GM21717 (cell line): ENCODE measurements around the gene DAB2IP.
"Not testable (repeated sequence)": the region's sequence is repeated elsewhere in the genome, so short reads cannot be mapped to it uniquely, and the experiment has no call there.

Source experiments
- ATAC-seq: cut with Tn5 transposase; IDR thresholded peaks from one replicate; pipeline ENCODE4 v1.9.1; 2021; ENCODE audit warnings: mild to moderate bottlenecking, moderate library complexity; ENCODE audit not compliant: unreplicated experiment

Gene DAB2IP

DNA sequence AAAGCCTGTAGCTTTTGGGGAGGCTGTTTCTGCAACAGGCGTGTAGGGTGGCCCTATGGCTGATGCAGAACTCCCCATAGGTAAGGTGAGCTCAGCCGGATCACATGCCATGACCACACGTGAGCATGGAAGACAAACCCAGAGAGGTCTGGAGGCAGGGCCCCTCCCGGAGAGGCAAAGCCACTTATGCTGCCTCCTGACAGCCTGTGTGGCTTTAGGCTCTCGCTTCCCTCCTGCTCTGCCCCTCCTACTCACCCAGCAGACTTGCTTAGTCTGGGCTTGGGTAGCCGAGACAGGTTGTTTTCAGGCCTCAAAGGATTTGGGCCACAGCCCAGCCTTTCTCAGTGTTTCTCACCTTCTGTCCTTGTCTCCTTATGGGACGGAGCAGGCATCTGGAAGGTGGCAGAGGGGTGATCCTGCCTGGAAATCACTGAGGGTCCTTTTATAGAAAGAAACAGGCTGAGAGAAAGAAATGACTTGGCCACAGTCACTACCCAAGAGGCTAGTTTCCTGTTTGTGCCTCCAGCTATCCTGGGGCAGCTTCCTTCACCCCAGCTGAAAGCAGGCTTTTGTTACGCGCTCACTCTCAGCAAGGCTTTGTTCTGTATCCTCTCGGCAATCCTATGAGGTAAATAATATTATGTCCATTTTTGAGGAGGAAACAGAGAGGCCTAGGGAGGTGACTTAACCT, 89.9 kb downstream of the DAB2IP start:
- ATAC-seq = no peak

DNA sequence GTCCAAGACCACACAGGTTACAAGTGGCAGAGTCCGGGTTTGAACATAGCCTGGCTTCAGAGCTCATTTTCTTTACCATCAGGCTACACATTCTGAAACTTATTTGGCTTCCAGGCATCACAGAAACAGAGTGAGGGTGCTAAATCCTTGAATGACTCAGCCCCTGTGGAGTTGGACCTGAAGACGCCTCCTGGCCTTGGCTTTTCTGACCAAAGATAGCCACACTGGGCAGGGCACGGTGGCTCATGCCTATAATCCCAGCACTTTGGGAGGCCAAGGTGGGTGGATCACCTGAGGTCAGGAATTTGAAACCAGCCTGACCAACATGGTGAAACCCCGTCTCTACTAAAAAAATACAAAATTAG, 90.5 kb downstream of the DAB2IP start:
- not testable (repeated sequence) for ATAC-seq

DNA sequence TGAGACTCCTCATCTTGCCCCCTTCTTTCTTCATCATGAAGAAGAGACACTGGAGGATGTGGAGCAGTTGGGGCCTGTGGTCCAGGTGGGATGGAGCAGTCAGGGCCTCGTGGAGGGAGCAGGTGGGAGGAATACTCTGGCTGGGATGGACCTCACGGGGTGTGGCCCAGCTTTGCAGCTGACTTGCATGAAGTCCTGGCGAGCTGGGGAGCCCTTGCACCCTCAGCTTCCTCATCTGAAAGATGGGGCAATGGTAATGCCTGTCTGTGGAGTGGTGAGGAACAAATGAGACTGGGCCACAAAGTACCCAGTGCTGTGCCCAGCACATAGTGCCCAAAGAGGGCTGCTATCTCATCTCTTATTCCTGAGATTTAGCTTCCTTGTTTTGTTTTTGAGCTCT, 91.5 kb downstream of the DAB2IP start:
- no peak for ATAC-seq

DNA sequence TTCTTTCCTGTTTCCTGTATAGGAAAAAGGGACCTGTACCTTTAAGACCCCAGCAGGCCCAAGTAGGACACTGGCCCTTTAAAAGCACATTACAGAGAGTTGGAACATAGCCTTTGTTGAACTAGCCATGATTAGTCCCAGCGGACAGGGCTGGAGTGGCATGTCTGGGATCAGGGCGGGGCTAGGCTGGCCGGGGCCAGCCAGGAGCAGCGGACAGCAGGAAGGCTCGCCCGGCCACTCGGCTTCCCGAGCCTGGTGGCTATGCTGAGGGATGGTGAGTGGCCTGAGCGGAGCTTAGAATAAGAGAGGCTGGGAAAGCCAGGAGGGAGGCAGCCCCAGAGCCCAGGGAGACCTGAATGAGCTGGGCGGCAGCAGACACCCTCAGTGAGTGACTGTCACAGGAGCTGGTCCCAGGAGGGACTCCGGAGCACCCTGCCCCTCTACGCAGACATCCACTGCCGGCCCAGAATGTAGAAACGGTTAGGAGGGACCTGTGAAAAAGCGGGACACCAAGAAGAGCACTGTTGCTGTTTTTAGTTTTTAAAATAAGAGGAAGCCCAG, 92.1 kb downstream of the DAB2IP start:
- ATAC-seq = no peak

DNA sequence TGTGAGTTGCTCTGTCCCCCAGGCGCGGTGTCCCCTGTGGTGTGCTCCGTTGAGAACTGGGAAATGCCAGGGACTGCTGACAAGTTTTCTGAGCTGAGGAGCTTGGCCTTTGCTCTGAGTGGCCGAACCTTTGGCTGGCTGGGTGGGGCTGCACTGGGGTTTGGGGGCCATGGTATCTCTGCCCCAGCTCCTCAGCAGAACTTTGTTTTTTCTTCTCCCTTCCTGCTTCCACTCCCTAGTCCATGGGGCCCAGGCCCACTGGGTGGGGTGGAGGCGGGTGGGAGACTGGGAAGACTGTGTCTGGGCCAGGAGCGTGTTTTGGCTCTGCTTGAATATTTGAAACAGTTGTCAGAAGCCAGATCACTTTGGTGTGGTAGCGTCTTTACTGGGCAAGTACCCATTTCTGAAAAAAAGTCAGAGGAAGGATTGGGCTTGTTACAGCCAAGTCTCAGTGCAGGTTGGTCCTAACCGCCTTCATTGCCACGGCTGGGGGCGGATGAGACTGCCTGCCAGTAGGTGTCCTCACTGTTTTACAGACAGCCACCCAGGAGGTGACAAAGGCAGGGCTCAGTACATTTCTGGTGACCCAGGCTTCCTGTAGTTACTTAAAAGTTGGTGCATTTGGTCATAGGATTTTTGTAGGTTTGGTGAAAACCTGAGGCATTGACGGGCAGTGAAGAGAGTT, 92.7 kb downstream of the DAB2IP start:
- no peak for ATAC-seq

DNA sequence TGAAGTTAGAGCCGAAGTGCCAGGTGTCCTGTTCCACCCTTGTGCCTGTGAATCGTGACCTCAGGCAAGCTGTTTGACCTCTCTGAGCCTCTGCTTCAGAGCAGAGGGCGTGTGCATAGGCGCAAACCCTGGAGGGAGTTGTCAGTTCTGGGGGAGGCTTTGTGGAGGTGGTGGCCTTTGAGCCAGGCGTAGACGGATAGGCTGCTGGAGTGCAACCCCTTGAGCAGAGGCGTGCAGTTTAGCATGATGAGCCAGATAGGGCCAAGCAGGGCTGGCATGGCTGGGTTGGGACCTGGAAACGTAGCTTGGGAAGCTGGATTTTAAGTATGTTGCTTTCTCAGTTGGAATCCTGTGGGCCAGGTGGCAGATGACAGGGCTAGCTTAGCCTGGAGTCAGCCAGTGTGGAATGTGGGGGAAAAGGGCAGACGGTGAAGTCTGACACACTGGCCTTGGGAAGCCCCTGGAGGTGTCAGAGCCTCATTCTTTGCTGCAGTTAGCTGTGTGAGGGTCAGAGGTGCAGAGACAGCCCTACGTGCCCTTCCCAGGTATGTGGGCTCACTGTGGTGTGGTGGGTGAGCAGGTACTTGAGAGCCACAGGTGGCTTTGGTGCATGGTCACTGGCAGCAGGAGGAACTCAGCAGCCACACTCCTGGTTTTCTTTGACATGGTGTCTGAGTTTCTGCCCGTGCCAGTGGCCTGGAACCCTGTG, 93.4 kb downstream of the DAB2IP start:
- ATAC-seq = no peak

DNA sequence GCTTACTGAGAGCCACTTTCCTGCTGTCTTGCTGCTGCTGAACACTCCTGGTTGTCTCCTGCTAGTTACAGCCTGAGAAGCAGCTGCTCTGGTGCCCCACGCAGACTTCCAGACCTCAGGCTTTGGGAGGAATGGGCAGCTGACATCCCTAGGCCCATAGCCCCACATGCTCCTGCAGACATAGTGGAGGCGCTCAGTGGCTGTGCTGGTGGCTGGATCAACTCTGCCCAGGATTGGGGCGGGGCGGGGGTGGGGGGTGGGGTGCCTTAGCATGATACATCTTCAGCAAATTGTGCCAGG, 93.9 kb downstream of the DAB2IP start:
- ATAC-seq = no peak

DNA sequence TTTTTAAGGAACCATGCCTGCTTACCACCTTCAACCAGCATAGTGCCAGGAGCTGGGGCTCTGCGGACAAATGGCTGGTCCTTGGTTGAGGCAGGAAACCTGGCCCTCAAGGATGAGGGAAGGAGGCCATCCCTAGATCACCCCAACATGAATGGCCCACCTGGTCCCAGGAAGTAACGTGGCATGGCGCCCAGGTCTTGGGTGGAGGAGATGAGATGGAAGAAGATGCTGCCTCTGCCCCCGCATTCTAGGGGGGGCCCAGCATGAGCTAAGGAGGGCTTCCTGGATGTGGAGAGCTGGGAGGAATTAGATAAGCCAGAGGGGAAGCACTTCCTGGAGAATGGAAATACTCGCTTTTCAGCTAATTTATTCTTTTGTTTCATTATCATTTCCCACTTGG, 95.0 kb downstream of the DAB2IP start:
- ATAC-seq = no peak

DNA sequence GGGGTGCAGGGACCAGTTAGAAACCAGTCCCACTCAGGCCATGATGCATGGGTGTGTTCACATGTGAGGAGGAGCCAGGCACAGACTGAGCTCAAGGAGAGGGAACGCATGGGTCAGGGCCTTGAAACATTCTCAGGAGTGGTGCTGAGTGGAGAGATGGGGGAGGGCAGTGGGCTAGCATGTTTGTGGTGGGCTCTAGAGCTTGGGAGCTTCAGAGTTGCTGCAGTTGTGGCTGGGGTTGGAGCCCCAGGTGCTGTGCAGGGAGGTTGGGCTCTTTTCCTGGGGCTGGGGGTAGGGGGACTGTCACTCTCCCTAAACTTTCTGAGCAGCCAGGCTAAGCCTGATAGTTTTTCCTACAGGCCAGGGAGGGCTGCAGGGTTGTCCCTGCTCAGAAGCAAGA, 95.4 kb downstream of the DAB2IP start:
- ATAC-seq = no peak

DNA sequence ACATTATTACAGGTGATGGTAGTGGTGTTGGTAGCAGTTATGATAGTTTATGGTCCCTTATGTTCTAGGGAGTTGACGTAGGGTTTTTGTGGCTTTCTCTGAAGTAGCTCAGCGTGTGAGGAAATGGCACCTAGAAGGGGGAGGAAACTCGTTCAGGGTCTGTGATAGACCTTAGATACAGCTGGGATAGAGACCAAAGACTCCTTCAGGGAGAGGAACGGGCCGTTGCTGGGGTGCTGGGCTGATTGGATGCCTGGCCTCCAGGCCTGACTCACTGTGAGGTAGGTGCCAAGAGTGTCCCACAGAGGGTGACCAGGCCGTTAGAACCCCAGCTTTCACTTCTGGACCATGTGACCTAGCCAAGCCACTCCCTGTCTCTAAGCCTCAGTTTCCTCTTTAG, 96.6 kb downstream of the DAB2IP start:
- no peak for ATAC-seq

DNA sequence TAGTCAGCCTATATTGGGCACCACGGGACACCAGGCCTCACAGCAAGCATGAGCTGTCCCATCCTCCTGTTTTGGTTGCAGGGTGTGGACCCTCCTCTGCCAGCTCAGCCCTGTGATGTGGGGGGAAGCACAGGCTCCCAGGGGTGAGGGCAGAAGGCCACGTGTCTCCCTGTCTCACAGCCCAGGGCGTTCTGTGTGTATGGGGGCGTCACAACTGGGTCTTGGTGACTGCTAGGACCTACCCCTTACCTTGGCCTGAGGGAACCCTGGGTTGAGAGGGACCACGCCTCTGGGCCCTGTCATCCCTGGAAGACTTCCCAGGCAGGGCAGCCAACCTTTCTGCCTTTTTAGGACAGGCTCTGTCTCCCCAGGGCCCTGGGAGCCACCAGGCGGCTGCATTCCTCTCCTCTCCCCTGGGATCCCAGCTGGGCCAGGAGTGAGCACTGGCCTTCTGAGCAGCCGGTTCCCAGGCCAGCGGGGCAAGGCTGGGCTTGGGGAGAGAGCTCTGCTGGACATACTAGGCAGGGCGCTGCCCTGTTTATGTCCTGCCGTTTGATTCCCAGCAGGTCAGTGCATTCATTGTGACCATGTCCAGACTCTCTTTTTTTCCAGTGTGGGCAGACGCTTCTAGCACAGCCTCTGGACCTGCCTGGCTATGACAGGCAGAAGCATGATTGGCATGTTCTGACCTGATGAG, 97.4 kb downstream of the DAB2IP start:
- no peak for ATAC-seq

DNA sequence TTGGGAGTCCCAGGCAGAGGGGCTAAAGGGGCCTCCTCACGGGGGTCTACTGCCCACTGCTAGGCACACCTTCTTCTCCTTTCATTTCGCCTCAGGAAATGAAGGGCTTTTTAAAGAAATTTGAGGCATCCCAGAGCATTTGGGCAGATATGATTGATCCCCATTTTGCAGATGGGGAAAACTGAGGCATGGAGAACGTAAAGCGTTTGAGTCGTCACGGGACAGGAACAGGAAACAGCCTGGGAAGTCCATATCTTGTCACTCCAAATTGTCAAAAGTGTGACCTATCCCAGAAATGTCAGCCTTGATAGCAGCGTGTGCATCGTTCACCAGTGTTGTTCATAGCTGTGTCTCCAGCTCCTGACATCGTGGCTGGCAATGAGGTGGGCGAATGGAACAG, 98.2 kb downstream of the DAB2IP start:
- ATAC-seq = no peak

DNA sequence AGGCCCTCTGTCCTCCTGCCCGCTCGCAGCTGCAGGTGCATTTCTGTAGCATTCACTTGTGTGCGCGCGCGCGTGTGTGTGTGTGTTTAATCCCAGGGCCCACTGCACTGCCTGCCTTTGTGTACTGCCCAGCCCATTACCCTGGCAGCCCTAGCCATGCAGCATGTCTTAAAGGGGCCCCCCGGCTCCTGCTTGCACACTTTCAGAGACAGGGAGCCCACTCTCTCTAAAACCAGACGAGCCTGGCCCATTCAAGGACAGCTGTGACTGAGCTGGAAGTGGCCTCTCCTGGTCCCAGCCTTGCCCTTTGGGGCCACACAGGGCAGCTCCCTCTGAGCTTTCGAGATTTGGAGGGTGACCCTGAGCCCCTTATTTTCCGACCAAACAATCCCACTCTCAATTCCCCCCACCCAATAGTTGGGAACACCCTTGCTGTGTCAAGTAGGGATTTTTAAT, 98.9 kb downstream of the DAB2IP start:
- no peak for ATAC-seq

DNA sequence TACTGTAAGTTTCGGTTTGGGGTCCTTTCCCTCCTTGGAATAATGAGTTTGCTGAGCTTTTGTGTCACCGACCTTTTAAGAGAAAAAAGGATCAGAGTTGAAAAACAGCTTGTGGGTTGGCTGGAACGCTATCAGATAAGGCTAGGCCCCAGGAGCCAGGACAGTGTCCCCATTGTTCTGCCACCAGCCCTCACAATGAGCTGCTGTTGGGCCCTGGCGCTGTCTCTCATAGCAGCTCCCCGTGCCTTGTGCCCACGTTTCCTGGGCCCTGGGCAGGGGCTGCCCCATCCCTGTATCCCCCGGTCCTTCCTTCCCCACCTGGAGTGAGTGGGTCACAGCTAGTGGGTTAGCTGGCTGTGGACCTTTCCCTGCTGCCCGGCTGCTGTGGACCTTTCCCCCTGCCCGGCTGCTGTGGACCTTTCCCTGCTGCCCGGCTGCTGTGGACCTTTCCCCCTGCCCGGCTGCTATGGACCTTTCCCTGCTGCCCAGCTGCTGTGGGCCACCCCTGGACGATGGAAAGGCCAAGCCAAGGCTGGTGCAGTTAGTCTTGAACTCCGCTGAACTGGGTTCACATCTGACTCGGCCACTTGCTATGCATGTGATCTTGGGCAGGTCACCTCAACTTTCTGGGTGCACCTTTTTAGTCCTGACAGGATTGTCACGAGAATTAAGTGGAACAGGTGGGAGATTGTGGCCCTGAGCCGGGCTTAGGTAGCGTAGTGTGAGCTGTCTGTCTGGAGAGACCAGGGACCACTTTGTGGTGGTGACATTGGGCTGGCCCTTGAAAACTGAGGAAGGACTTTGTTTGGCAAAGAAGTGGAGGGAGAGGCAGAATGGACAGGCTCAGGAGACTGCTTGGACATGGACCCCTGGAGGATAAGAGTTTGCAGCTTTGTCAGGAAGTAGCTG, 99.5 kb downstream of the DAB2IP start:
- ATAC-seq = no peak

DNA sequence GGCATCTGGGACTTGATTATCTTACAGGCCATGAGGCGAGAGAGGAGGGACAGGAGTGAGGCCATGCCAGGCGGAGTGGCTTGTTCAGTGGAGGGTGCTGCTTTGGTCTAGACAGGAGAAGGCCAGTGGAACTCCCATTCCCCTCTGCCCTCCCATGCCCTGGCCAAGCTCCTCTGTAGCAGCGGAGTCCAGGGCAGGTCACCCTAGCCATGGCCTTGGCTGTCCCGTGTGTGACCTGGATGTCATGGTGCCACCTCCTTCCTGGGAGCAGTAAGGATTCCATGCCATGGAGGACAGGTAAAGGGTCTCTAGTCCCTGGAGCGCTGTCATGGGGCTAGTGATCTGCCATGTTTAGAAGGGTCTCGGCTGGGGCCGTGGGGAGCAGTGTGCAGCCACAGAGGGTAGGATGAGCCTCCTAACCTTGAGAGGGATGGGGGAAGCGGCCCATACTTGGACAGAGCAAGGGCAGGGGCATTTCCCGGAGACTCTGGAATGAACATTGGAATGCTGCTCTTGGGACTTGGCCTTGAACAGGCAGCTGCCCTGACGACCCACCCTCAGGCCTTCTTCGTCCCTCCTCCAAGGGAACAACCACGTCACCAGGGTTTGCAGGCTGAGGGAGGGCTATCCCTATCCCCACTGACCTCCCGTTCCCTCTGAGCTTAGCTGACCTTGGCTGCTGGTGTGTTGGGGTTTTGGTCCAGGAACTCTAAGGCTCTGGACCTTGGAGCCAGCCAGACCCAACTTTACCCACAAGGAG, 100.4 kb downstream of the DAB2IP start:
- no peak for ATAC-seq

DNA sequence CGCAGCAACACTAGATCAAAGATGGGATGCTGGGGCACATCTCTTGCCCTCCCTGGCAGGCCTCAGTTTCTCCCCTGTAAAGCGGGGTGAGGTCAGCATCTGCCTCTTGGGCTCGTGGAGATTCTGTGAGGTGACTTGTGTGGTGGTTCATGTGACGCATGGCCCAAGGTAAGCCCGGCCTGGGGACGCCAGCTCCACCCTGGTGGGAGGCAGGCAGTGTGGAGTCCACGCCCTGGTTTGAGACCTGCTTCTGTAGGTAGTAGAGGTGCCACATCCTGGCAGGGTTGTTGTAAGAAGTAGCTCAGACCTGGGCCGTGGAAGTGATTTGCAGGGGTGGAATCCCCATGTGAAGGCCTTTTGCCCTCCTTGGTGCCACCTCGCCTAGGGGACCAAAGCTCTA, 101.5 kb downstream of the DAB2IP start:
- no peak for ATAC-seq

DNA sequence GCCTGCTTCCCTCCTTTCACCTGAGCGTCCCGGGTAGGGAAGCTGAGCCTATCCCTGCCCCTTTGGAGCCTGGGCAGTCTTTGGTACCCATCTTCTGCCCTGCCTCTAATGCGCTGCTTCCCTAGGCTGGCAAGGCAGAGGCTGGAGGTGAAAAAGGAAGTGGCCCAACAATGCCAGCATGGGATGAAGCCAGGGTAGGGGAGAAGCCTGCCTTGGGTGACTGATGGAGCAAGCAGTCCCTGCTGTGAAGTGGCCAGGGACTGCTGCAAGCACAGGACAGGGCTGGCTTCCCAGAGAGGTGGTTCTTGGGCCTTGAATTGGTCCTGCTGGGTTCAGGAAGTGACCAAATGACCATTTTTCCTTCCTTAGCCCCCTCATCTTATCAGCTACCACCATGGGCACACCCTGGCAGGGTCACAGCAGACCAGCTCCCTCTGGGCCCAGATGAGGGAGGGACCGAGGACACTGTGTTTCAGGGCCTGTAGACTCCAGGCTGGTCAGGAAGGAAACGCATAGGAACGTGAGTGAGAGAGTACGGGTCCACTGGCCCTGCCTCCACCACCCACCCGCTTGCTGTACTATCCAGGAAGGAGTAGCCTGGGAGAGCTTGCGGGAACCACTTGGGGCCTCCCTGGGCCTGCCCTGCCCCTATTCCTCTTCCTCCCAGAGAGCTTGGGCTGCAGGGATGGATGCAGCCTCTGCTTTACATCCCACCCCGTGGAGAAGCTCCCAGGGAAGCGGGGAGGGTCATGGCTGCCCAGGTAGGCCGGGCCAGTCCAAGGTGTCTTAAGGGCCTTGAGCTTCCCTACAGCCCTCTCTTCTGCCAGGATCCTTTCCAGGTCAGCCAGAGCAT, 102.6 kb downstream of the DAB2IP start:
- no peak for ATAC-seq

DNA sequence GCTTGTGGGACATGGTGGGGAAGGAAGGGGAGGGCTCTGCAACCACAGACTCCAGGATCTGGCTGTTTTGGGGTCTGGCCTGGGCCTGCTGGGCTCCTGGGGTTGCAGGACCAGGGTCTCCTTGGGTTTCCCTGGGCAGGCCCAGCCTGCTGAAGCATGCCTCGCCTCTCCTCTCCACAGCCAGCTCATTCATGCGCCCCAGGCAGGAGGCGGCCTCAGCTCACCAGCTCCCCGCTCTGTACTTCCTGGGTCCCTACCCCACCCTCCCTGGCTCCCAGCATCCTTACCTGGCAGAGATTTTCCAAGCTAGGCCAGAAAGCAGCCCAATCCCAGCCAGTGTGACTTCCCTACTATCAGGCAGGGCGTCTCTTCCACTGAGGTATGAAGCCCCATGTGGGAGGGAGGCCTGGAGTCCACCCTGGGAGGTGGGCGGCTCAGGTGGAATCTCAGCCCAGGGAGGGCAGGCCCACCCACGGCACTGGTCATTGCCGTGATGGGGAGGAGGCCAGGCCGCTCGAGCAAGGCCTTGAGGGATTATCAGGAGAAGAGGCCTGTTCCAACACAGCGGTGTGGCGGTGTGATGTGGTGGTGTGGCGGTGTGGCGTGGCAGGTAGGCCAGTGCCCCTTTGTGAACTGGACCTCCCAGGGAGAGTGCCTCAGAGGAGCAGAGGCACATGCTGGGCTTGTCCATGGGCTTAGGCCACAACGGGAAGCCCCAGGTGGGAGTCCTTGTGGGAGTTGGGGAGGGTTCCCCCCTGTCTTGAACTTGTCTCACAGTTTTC, 103.4 kb downstream of the DAB2IP start:
- no peak for ATAC-seq
